Breast epithelium (tissue), 4 donors: ENCODE results near the gene MYH9. TPM values are rescaled to one million over a fixed set of nuclear protein-coding genes. Genes with fewer than 3 reads are reported as not detected.
"Not testable (repeated sequence)": the region's sequence is repeated elsewhere in the genome, so short reads cannot be mapped to it uniquely, and the experiment has no call there.

Source experiments
- DNase-seq, 2 donors: peaks; one replicate each; pipeline ENCODE4 v3.0.0-alpha.2; 2019; ENCODE audit warnings: low spot score in 2 of 2
- H3K27ac ChIP-seq, 2 donors: fragments of 200-600 bp; sonication (generic) in 1 of 2; one replicate each; pipeline ENCODE4 v1.5.1; 2016 to 2019; ENCODE audit warnings: mild to moderate bottlenecking in 1 of 2
- H3K27me3 ChIP-seq, 2 donors: fragments of 200-600 bp; sonication (generic) in 1 of 2; one replicate each; pipeline versions ENCODE4 v1.5.1 to v1.6.0; 2017 to 2019; ENCODE audit warnings: control low read depth in 1 of 2, mild to moderate bottlenecking in 1 of 2
- H3K36me3 ChIP-seq: fragments of 200-600 bp; one replicate; pipeline ENCODE4 v1.5.1; 2019
- H3K4me1 ChIP-seq, 2 donors: fragments of 200-600 bp; sonication (generic); one replicate each; pipeline ENCODE4 v1.5.1; 2016 to 2019; ENCODE audit warnings: control low read depth in 1 of 2
- H3K4me3 ChIP-seq, 3 donors: fragments of 200-600 bp; sonication (generic); 1 replicate in 2 of 3; 2 replicates in 1 of 3; pipeline ENCODE4 v1.5.1; 2016 to 2019; ENCODE audit warnings: mild to moderate bottlenecking in 3 of 3, moderate library complexity in 2 of 3
- H3K9me3 ChIP-seq, 2 donors: fragments of 200-600 bp; sonication (generic) in 1 of 2; one replicate each; pipeline ENCODE4 v1.5.1; 2016 to 2019; ENCODE audit warnings: control low read depth in 1 of 2
- CTCF ChIP-seq, 3 donors: fragments of 450-650 bp; IDR thresholded peaks; one replicate each; pipeline ENCODE4 v1.5.1; 2016 to 2017; ENCODE audit warnings: antibody characterized with exemption in 3 of 3, mild to moderate bottlenecking in 3 of 3, moderate library complexity in 3 of 3
- POLR2A ChIP-seq: fragments of 450-650 bp; IDR thresholded peaks from one replicate; pipeline ENCODE4 v1.6.1; 2016; ENCODE audit warnings: antibody characterized with exemption, mild to moderate bottlenecking, moderate library complexity
- POLR2AphosphoS5 ChIP-seq, 3 donors: sonication (generic); formaldehyde crosslinking; IDR thresholded peaks; one replicate each; pipeline ENCODE4 v1.6.1; 2017; ENCODE audit warnings: antibody characterized with exemption in 3 of 3
- intact Hi-C: fragments of 100-400 bp; cut with DNase I; formaldehyde crosslinking; loops from one replicate; pipeline ENCODE4 v1.15.1; 2023; ENCODE audit warnings: low total_unique reads
- total RNA-seq, 3 donors: library from RNA; depleted of rRNA; stranded (reverse); fragments of >200 nt; gene quantifications; one replicate each; pipeline ENCODE4 v1.1.0, GENCODE V29; 2016

MYH9 gene
- total RNA-seq, 3 donors from 2014 or later, result 169 to 392 (median 268) TPM

GRCh38 chr22:36417281-36417686 is 29.5 kb upstream of the MYH9 start:
- no peak overlapping the region for H3K4me3 ChIP-seq
- peak; percentile 63 to 67 for DNase-seq
- H3K4me1 ChIP-seq, result peaks cover 5 to 7% of the 10 kb centered on the region in 2 donors
- intact Hi-C loops, result no loop called here
- H3K27ac ChIP-seq, result peak overlapping the region; percentile 30 to 32
- H3K9me3 ChIP-seq, result no peaks in the 10 kb centered on the region
- TF ChIP-seq POLR2AphosphoS5 (IDR thresholded peaks at IDR 0.05), result peak in 1 of 3 donors; percentile 11
- TF ChIP-seq CTCF (IDR thresholded peaks at IDR 0.05), result no peak
- H3K36me3 ChIP-seq, result no peaks in the 10 kb centered on the region
- H3K27me3 ChIP-seq, result no peaks in the 10 kb centered on the region

GRCh38 chr22:36415415-36416168 is 27.8 kb upstream of the MYH9 start:
- Histone ChIP-seq H3K36me3 (no peaks in the 10 kb centered on the region), H3K27ac (peak overlapping the region; percentile 33 to 50), H3K9me3 (no peaks in the 10 kb centered on the region), H3K4me3 (no peak overlapping the region), H3K27me3 (no peaks in the 10 kb centered on the region), H3K4me1 (peaks cover 4 to 7% of the 10 kb centered on the region in 2 donors)
- intact Hi-C loops, result no loop called here
- DNase-seq, result no peak
- TF ChIP-seq CTCF (IDR thresholded peaks at IDR 0.05) (no peak), POLR2A (no peak), POLR2AphosphoS5 (IDR thresholded peaks at IDR 0.05) (no peak)

GRCh38 chr22:36413022-36413775 is 25.4 kb upstream of the MYH9 start:
- H3K27ac ChIP-seq, result peak overlapping the region; percentile 39 to 40
- no peaks in the 10 kb centered on the region for H3K27me3 ChIP-seq
- no peak for DNase-seq
- no peaks in the 10 kb centered on the region for H3K36me3 ChIP-seq
- TF ChIP-seq POLR2AphosphoS5 (IDR thresholded peaks at IDR 0.05), result no peak
- no peaks in the 10 kb centered on the region for H3K9me3 ChIP-seq
- intact Hi-C loops, result no loop called here
- H3K4me3 ChIP-seq, result no peak overlapping the region
- peaks cover 0 to 7% of the 10 kb centered on the region in 2 donors for H3K4me1 ChIP-seq

DNA sequence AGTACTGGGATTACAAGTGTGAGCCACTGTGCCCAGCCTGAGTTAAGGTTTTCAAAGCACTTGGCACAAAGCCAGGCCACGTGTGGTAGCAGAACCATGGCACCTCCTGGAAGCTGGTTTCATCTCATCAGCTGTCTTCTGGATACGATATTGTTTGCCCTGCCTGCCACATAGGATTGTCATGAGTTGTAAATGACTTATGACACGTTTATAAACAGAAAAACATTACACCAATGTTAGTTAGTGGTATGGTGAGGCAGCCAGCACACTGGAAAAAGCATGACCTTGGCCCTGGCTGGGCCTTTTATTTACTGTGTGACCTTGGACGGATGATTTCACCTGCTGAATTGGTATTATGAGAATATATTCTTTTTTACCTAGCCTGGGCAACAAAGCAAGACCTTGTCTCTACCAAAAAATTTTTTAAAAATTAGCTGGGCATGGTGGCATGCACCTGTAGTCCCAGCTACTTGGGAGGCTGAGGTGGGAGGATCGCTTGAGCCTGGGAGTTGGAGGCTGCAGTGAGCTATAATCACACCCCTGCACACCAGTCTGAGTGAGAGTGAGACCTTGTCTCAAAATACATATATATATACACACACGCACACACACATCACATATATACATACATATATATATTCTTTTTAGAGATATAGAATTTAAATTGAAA is 24.0 kb upstream of the MYH9 start:
- Histone ChIP-seq H3K27ac (peak overlapping the region; percentile 67 to 92), H3K4me3 (no peak overlapping the region), H3K36me3 (no peaks in the 10 kb centered on the region), H3K4me1 (no peaks in the 10 kb centered on the region), H3K27me3 (no peaks in the 10 kb centered on the region), H3K9me3 (no peaks in the 10 kb centered on the region)
- TF ChIP-seq CTCF (IDR thresholded peaks at IDR 0.05) (no peak), POLR2A (no peak), POLR2AphosphoS5 (IDR thresholded peaks at IDR 0.05) (no peak)
- no peak for DNase-seq
- intact Hi-C loops, result no loop called here

DNA sequence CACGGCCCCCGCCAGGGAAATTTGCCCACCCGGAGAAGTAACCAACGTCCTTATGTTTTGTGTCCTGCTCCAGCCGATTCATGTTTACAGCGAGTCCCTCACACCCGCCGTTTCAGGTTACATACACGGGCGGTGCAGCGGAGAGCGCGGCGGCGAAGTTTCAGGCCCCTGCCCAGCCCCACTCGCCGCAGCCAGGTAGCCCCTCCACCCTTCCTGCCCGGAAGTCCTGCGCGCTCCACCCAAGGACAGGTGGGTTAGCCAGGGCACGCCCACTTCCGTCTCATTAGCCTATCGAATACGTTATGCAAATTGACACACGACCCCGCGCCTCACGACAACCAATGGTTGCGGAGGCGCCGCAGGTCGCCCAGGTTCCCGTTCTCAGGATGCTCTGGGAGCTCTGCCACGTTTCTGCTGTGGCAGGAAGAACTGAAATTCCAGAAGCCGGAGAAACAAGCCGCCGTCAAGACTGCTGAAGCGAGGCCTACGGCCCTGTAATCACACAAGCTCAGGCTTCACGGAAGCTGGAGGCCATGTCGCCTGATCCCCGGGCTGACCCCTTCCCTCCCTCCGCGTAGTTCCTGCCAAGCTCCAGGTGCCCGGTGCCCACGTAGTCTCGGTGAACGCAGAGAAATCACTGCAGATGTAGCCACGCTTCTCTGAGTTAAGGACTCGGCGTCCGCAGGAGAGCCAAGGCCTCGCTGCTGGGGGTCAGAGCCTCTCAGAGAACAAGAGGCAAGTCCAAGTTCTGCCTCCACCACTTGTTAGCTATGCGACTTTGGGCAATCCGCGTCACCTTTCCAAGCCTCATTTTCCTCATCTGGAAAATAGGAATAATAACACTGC is 22.4 kb upstream of the MYH9 start:
- intact Hi-C loops, result no loop called here
- no peaks in the 10 kb centered on the region for H3K27me3 ChIP-seq
- H3K4me1 ChIP-seq, result no peaks in the 10 kb centered on the region
- H3K36me3 ChIP-seq, result no peaks in the 10 kb centered on the region
- H3K4me3 ChIP-seq, result peak overlapping the region in 2 of 3 donors; percentile 46 to 61
- peak overlapping the region; percentile 92 to 96 for H3K27ac ChIP-seq
- no peaks in the 10 kb centered on the region for H3K9me3 ChIP-seq
- DNase-seq, result peak; percentile 94 to 99
- peak; percentile 39 to 78 (median 63) for TF ChIP-seq CTCF (IDR thresholded peaks at IDR 0.05)
- peak; percentile 61 for TF ChIP-seq POLR2A
- peak; percentile 31 to 88 (median 60) for TF ChIP-seq POLR2AphosphoS5 (IDR thresholded peaks at IDR 0.05)

- H3K4me1 ChIP-seq, H3K36me3 ChIP-seq, intact Hi-C loops, DNase-seq, H3K9me3 ChIP-seq, H3K27me3 ChIP-seq: not testable (repeated sequence)
- Histone ChIP-seq H3K4me3 (peak overlapping the region in 2 of 3 donors; percentile 46 to 61), H3K27ac (peak overlapping the region; percentile 92 to 96)
Measured at GRCh38 chr22:36409554-36409910, 21.8 kb upstream of the MYH9 start.
